Mucosa of descending colon (tissue), 3 donors: ENCODE measurements around the gene MRPS6. TPM values are rescaled to one million over a fixed set of nuclear protein-coding genes. Genes with fewer than 3 reads are reported as not detected.

Experiments used
- ATAC-seq: fragments of 200-7000 bp; cut with Tn5 transposase; one replicate; pipeline ENCODE4 v1.9.1; 2020; ENCODE audit warnings: mild to moderate bottlenecking, moderate library complexity
- DNase-seq, 3 donors: peaks; one replicate each; pipeline ENCODE4 v3.0.0-alpha.2; 2020
- H3K36me3 ChIP-seq: fragments of 200-600 bp; one replicate; pipeline ENCODE4 v1.8.0; 2021; ENCODE audit warnings: low read depth, mild to moderate bottlenecking
- H3K4me1 ChIP-seq: fragments of 200-600 bp; one replicate; pipeline ENCODE4 v1.8.0; 2021; ENCODE audit warnings: low read depth, mild to moderate bottlenecking
- H3K4me3 ChIP-seq: fragments of 200-600 bp; one replicate; pipeline ENCODE4 v1.8.0; 2021; ENCODE audit warnings: mild to moderate bottlenecking
- H3K9me3 ChIP-seq: fragments of 200-600 bp; one replicate; pipeline ENCODE4 v1.8.0; 2021; ENCODE audit warnings: mild to moderate bottlenecking
- CTCF ChIP-seq: fragments of 200-600 bp; IDR thresholded peaks from one replicate; pipeline ENCODE4 v1.8.0; 2022; ENCODE audit warnings: antibody characterized with exemption, mild to moderate bottlenecking
- intact Hi-C, 2 donors: fragments of 100-400 bp; cut with DNase I in 1 of 2; cut with micrococcal nuclease in 1 of 2; formaldehyde crosslinking; loops; one replicate each; pipeline versions ENCODE4 v1.11.0 to v1.11.1; 2022; cut with DNase I, micrococcal nuclease
- total RNA-seq, 3 donors: library from RNA; stranded (reverse); fragmentation: NEBNext Ultra II Directional in 2 of 3; extraction: Animal tissue kit (Norgen Biotek cat#: 25700) in 2 of 3; gene quantifications; one replicate each; pipeline versions ENCODE4 v1.2.1 to v1.2.4, GENCODE V29; 2021 to 2023
- donor health status: DM: no; HTN: no; CAD: no; lungs with moderate emphysema.
- donor health status: DM: no; HTN: no; CAD: no.
- donor health status: DM: no; HTN: yes; CAD: no.

The MRPS6 gene
- total RNA-seq, 3 donors from 2014 or later = 38.7 to 102 (median 42.6) TPM

GRCh38 chr21:34179204-34179935 is 106.0 kb downstream of the MRPS6 start:
- H3K4me1 ChIP-seq = no peaks in the 10 kb centered on the region
- DNase-seq (no peak), ATAC-seq (no peak)
- no peaks in the 10 kb centered on the region for H3K9me3 ChIP-seq
- H3K36me3 ChIP-seq = no peaks in the 10 kb centered on the region
- no peak overlapping the region for H3K4me3 ChIP-seq
- intact Hi-C loops = no loop called here
- TF ChIP-seq CTCF = no peak

GRCh38 chr21:34180407-34180806 is 107.0 kb downstream of the MRPS6 start:
- H3K36me3 ChIP-seq = no peaks in the 10 kb centered on the region
- no peak for TF ChIP-seq CTCF
- no peaks in the 10 kb centered on the region for H3K4me1 ChIP-seq
- no peaks in the 10 kb centered on the region for H3K9me3 ChIP-seq
- DNase-seq = no peak
- intact Hi-C loops = no loop called here
- no peak for ATAC-seq
- H3K4me3 ChIP-seq = no peak overlapping the region

- intact Hi-C loops = no loop called here
- no peaks in the 10 kb centered on the region for H3K4me1 ChIP-seq
- ATAC-seq (no peak), DNase-seq (no peak)
- TF ChIP-seq CTCF = no peak
- H3K36me3 ChIP-seq = no peaks in the 10 kb centered on the region
- H3K4me3 ChIP-seq = no peak overlapping the region
- H3K9me3 ChIP-seq = no peaks in the 10 kb centered on the region
Measured at GRCh38 chr21:34180826-34181359, 107.5 kb downstream of the MRPS6 start.

GRCh38 chr21:34181431-34182039 is 108.2 kb downstream of the MRPS6 start:
- DNase-seq = no peak
- Histone ChIP-seq H3K9me3 (no peaks in the 10 kb centered on the region), H3K4me1 (no peaks in the 10 kb centered on the region), H3K36me3 (no peaks in the 10 kb centered on the region), H3K4me3 (no peak overlapping the region)
- intact Hi-C loops = no loop called here
- ATAC-seq = no peak
- no peak for TF ChIP-seq CTCF

GRCh38 chr21:34182436-34182835 is 109.1 kb downstream of the MRPS6 start:
- Histone ChIP-seq H3K4me3 (no peak overlapping the region), H3K9me3 (no peaks in the 10 kb centered on the region), H3K4me1 (no peaks in the 10 kb centered on the region), H3K36me3 (no peaks in the 10 kb centered on the region)
- intact Hi-C loops = no loop called here
- DNase-seq = no peak
- no peak for ATAC-seq
- no peak for TF ChIP-seq CTCF
